ENCODE measurements around the gene KCNK17.

DNA sequence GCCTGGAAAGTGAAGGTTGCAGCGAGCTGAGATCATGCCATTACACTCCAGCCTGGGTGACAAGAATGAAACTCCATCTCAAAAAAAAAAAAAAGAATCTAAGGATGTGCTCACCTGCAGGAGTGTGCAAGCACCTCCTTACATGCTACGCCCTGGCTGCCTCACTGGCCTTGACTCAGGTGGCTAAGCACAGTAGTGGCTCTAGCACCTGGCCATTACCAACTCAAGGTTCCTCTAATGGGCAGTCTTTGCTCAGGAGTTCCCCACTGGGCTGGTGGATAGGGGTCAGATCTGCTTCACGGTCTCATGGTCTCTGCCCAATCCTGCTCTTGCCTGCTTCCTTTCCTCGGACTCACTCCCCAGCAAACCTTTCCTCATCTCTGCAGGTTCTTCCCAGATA, 39.7 kb downstream of the KCNK17 start:
- TF ChIP-seq ZNF384 (IDR thresholded peaks at IDR 0.05) = no peak
- no peak for TF ChIP-seq HDGF (IDR thresholded peaks at IDR 0.05; ENCODE audit: borderline replicate concordance)
- TF ChIP-seq SP1 (IDR thresholded peaks at IDR 0.05) = no peak
- TF ChIP-seq FOXM1 (IDR thresholded peaks at IDR 0.05; ENCODE audit: borderline replicate concordance) = no peak
- TF ChIP-seq ELF4 (IDR thresholded peaks at IDR 0.05) = no peak
- no peak for TF ChIP-seq BHLHE40 (IDR thresholded peaks at IDR 0.05; ENCODE audit: borderline replicate concordance)
- TF ChIP-seq, protein P1, sequence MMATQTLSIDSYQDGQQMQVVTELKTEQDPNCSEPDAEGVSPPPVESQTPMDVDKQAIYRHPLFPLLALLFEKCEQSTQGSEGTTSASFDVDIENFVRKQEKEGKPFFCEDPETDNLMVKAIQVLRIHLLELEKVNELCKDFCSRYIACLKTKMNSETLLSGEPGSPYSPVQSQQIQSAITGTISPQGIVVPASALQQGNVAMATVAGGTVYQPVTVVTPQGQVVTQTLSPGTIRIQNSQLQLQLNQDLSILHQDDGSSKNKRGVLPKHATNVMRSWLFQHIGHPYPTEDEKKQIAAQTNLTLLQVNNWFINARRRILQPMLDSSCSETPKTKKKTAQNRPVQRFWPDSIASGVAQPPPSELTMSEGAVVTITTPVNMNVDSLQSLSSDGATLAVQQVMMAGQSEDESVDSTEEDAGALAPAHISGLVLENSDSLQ (IDR thresholded peaks at IDR 0.05) = no peak
